GM10847 (cell line): ENCODE results near the gene OR52B4.

Experiments used
- POLR2A ChIP-seq: IDR thresholded peaks from 2 replicates; pipeline ENCODE4 v1.6.1; 2011; ENCODE audit not compliant: insufficient read length; ENCODE audit errors: extremely low read depth

OR52B4 gene

DNA sequence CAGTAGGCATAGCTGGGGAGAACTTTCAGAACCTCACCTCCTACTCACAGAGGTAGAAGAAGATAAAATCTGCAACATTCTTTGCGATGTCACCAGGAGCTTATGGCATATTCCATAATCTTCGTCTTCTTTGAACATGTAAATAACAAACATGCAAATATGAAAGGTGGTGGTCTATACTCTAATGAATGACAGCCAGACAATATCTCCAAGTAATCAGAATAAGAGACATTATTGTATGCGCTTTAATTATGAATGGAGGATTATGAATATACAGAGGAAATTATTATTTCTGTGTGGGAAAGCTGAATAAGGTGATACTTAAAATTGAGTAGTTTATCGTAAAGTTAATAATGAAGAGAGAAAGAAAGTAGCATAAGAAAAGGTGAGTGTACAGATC, at the start of gene OR52B4:
Gene OR52B4, minus strand, starts transcription at position 101 of the 400 bp plus-strand sequence. Its CDS starts 91 bp downstream, at position 10.
- TF ChIP-seq POLR2A, result no peak

DNA sequence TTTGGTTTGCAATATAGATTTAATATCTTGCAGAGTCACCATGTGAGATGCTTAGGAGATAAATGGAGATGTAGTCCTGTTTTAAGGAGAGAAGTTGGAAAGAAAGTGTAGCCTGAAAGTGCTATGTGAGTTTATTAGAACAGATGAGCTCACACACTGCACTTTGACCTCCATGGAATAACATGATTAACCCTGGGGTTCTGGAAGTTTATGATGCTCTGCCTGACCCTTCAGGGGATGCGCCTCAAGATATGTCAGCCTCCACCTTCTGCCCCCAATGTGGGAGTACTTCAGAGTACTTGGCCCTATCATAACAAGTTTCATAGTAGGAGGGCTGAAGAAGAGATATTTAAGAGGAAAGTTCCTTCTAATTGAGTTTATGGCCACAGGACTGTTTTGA, 48.6 kb upstream of the OR52B4 start:
- no peak for TF ChIP-seq POLR2A

DNA sequence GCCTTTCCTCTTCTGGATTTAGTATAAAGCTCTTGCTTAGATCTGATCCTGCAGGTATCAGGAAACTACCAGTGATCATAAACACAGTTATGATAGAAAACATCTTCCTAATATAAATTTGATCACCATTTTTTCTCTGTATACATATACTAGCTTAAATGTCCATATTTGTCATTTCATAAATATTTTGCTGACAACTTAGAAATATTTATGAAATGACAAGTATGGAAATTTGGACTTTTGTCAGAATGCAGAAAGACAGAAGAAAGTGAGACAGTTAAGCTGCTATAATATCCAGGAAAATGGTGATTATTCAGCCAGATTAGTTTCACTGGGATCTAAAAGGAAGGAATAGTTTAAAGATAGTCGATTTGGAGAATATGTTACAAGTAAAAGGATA, 48.1 kb upstream of the OR52B4 start:
- TF ChIP-seq POLR2A, result no peak

DNA sequence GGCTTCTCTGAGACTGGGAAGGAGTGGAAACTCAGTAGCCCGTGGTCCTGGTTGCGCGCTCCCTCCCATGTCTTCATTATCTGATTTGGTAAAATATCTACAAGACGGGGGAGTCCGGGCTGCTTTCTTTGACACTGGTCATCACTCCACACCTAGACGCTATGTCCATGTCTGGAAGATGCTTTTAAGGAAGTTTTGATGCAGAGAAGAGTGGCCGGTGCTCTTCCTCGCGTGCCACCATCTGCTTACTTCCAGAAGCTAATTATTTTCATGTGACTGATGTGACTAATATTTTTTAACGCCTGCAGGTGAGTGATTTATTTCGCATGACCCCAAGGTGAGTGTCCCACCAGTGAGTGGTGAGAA, 25.7 kb upstream of the OR52B4 start:
- no peak for TF ChIP-seq POLR2A

DNA sequence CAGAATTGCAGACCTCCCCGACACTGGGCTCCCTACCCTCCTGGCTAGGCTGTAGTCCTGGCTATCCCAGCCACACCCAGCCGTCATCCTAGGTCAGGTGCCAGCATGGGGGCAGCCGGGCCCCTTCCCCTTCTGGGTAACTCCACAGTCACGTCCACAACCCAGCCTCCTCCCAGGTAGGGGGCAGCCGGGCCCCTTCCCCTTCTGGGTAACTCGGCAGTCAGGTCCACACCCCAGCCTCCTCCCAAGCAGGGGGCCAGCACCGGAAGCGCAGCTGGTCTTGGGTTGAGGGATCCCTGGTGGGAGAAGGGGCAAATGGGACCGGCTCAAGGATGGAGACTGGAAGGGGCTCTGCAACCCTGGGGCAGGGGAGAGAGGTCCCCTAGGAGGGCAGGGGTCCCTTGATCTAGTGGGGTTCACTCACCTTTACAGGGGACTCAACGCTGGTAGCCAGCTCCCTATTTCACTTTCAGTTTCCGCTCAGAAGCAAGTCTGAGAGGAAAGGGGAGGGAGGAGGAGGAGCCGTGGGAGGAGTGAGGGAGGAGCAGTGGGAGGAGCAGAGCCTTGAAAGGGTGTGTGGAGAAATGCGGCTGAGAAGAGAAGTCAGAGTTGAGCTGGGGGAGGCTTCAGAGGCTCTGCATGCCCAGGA, 25.1 kb upstream of the OR52B4 start, which contains the start of gene TRIM21:
Gene TRIM21, minus strand, starts transcription at position 494 of the 649 bp plus-strand sequence. CDS start 3,293 bp downstream, outside the sequence.
- TF ChIP-seq POLR2A, result peak; percentile 25

DNA sequence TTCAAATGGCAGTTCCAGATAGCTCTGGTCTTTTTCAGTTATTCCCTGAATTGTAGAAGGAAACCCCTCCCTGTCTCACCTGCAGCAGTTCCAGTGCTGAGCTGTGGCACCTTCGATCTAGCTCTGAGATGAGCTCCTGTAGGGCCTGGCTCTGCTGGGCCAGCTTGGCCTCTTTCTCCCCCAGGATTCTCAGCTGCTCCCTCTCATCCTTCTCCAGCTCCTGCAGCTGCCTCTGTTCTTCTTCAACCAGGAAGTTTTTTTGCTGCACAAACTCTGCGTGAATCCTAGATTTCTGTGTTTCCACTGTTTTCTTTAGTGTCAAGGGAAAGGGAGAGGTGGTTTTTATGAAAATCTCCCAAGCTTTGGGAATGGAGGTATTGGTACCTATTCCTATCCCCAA, 20.0 kb upstream of the OR52B4 start:
- no peak for TF ChIP-seq POLR2A

DNA sequence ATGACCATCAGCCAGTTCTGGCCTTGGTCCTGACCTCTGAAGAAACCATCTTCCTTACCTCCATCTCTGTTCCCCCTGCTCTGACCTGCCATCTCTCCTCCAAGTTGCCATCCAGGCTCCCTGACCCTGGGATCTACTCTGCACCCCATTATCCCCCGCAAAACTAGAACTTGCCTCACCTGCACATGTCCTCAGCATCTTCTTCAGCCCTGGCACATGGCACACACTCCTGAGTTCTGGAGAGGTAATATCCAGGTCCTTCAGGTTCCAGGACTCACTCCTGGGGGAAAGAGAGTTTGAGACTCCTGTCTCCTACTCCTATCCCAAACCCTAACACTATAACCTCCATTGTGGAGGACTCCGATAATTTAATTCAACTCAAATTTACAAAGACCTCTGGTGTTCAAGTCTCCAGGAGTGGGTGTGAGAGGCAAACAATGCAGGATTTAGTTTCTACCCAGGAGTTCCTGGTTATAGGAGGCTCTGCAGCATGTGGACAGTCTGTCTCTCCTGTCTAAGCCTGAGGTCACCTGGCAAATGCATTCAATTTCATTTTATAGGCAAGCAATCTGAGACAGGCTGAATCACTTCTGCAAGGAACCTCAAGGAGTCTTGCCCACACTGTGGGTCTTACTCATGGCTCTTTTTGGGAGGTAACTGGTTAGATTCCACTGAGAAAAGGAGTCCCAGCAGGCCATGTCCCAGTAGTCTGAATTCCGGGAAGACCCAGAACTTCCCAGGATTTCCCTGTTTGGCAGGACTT, 18.0 kb upstream of the OR52B4 start:
- no peak for TF ChIP-seq POLR2A

DNA sequence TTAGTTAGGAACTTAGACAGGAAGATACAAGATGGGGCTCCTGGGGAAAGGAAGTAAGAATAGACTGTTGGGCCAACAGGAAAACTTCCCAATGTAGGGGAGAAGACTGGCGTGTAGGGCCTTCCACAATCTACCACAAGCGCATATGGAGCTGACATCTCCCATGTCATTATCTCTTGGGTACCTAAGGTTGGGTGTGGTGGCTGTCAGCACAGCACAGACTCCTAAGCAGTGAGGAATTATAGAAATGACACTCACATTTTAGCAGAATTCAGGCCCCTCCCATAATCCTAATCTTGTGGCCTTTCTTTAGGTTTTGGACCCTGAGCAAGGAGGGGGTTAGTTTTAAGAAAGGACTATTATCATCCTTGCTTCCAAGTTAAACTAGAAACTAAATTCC, 13.7 kb upstream of the OR52B4 start:
- no peak for TF ChIP-seq POLR2A

DNA sequence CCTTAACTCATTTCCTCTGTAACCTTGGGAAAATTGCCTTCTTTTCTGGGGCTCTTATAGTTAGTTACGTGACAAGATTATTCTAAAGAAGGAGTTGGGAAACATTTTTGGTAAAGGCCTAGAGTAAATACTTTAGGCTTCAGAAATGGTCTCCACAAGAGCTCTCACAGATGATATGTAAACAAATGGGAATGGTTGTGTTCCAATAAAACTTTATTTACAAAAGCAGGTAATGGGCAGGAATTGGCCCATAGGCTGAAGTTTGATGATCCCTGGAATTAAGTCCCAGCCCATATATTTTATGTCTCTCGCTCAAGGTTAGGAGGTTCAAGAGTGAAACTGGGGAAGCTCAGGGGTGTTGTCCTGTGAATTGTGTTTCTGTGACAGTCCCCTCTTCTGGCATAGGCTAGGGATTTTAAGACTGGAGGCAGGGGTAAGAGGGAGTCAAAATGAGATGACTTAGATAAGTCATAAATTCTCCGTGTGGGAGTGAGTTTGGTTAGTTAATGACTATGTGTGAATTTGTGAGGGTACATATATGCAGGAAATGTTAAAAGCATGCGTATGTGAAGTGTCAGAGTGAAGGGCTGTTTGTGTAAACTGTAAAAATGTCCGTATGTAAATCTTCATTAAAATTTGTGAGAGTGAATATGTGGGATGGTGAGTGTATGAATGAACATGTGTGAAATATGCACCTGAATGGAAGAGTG, 7.4 kb upstream of the OR52B4 start:
- no peak for TF ChIP-seq POLR2A

DNA sequence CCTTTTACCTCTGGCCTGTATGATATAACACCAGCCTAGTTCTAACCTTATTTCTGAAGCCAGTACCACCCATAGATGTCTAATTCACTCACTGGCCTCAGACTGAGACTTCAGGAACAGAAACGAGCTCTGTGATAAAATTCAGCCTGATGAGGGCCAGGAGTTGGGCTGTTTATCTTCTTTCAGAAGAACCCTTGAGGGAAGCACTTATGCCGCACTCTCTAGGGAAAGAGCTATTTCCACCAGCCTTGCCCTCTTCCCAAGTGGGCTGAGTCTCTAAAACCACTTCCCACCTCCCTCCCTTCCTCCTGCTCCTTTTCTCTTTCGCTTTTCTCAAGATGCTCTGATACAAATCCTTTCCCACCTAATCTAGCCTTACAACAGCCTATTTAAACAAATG, 2.0 kb upstream of the OR52B4 start:
- TF ChIP-seq POLR2A, result no peak
